NCI-H2107 treated with DMSO at 0.1 percent for 48 hours (cell line): ENCODE results near the gene PTPRK.

Experiments used
- DNase-seq: peaks from one replicate; lab custom pipeline; 2025; ENCODE audit not compliant: unreplicated experiment; lab: John Stamatoyannopoulos, UW

Gene PTPRK

DNA sequence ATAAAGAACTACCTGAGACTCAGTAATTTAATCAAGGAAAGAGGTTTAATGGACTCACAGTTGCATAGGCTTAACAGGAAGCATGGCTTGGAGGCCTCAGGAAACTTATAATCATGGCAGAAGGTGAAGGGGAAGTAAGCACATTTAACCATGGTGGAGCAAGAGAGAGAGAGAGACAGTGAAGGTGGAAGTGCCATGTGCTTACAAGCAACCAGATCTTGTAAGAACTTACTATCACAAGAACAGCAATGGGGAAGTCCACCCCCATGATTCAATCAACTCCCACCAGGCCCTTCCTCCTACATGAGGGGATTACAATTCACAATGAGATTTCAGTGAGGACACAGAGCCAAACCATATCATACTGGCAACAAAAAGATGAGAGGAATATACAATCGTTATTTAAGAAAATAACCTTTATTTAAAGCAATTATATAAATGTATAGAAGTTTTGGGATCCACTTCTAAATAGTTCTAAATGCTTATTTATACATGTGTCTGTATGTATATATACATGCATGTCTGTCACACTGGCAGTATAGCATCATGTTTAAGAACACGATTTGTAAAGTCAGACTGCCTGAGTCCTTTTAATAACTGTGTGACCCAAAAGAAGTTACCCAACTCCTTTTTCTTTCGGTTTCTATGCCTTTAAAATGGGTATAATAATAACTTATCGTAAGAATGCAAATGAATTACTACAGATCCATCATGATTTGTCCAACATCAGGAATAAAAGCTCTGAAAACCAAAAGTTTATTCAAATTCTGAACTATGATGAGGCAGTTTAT lies 363.9 kb downstream of the PTPRK start:
- DNase-seq = no peak

DNA sequence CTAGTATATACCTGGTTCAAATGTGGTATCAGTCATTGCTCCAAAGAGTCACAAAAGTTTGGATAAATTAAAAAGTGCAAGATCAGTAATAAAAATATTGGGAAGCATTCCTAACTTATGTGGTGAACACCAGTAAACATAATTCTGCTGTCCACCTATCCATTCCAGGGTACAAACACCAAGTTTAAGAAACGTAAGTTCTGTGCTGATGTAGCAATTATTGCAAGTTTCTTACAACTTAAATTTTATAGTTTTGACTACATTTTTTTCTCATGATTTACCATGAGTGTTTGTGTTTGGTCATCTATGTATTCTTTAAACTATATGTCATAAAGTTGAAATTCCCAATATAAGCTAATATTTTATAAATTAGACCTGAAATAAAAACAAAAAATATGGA lies 364.6 kb downstream of the PTPRK start:
- DNase-seq = no peak

GRCh38 chr6:128152551-128152950 lies 367.8 kb downstream of the PTPRK start:
- DNase-seq = no peak

- DNase-seq = no peak
These were observed 370.0 kb downstream of the PTPRK start for GRCh38 chr6:128150376-128150775.

DNA sequence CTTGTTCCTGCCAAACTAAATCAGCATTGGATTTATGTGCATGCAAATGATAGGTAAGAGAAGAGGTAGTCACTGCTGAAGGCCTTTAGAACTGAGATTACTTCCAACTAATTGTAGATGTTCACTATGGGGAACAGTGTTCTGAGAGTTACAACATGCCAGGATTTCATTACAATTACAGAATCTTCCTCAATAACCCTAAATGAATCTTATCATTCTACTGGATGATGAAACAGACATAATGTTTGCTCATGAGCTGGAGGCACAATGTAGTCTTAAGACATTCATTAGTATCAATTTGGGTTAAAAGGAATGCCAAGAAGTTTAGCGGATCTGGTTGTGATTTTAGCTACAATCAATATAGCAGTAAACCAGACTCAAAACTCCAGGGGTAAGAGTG lies 370.6 kb downstream of the PTPRK start:
- DNase-seq = no peak

- DNase-seq = no peak
These were observed 376.1 kb downstream of the PTPRK start for GRCh38 chr6:128144320-128144719.

GRCh38 chr6:128141932-128142331 lies 378.5 kb downstream of the PTPRK start:
- DNase-seq = no peak

- DNase-seq = no peak
These were observed 380.9 kb downstream of the PTPRK start for GRCh38 chr6:128139519-128139918.

- no peak for DNase-seq
These were observed 381.7 kb downstream of the PTPRK start for GRCh38 chr6:128138694-128139093.

DNA sequence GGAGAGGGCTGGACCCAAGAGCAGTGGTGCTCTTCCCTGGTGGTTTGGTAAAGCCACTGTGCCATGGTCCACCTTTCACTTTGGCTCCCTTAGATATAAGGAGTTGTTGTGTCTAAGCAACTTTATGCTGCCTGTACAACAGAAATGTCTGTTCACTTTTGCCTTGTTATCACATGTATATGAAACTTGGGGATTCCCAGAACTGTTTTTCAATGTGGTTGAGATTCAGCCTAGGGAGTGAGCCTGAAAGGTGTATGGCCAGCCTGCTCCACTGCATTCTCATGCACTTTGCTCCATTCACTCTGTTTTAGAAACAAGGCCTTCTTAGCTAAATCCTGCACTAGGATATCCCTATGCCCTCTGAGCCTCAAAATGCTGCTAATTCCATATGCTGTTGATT lies 385.1 kb downstream of the PTPRK start:
- DNase-seq = no peak

- DNase-seq = no peak
These were observed 388.8 kb downstream of the PTPRK start for GRCh38 chr6:128131566-128131965.

GRCh38 chr6:128131036-128131435 lies 389.4 kb downstream of the PTPRK start:
- no peak for DNase-seq

DNA sequence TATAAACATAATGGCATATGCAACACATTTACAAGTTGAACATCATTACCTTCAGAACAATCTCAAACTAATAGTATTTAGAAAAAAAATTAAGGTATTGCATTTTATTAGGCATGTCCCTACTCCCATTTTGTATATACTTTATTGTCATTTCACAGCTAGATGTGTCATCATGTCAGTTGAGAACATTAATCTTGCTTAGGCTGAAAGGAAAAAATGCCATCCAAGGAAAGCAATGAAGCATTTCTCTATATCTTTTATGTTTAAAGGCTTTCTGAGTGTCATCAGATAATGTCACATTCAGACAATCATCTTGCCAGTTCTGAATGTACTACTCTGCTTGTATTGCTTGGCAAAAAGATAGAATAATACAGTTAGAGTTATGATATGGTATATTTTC lies 390.7 kb downstream of the PTPRK start:
- no peak for DNase-seq

GRCh38 chr6:128127650-128128049 lies 392.7 kb downstream of the PTPRK start:
- DNase-seq = no peak

- DNase-seq = no peak
These were observed 395.7 kb downstream of the PTPRK start for GRCh38 chr6:128124713-128125112.

DNA sequence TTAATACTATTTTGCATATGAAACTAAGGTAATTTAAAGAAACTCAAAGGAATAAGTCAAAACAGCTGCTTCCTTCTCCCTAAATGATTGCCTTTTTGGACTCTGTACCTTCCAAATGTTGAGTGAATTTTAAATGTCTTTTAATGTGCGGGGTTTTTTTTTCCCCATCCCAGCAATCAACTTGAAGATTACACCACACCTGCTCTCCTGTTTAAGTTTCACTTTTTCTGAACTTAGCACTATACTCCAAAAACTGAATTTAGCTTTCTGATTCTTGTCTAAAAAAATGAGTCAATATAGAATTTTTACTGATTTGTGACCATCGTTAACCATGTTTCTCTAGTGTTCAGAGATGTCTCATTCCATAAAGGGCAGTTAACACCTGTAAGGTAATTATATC lies 398.8 kb downstream of the PTPRK start:
- DNase-seq = no peak

GRCh38 chr6:128121190-128121589 lies 399.2 kb downstream of the PTPRK start:
- no peak for DNase-seq

DNA sequence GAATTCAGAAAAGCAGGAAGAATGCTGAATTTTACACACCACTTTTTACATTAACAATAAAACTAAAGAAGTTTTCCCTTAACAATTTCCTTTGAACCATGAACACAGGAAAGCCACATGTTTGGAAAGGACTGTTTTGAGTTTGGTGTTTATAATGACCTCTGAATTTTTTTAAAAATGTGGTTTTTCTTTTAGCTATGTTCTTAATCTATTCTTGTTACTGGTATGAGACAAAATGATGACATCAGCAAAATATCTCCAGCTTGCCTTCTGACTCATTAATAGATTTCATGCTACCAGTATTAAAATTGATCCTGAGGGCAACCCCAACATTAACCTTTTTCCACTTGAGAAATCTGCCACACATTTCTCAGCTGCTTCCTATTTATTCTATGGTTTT lies 402.0 kb downstream of the PTPRK start:
- DNase-seq = no peak

GRCh38 chr6:128117916-128118315 lies 402.5 kb downstream of the PTPRK start:
- no peak for DNase-seq

- no peak for DNase-seq
These were observed 406.2 kb downstream of the PTPRK start for GRCh38 chr6:128114164-128114563.

- peak; percentile 41 for DNase-seq
These were observed 407.9 kb downstream of the PTPRK start for GRCh38 chr6:128112494-128112893.

- DNase-seq = no peak
These were observed 409.3 kb downstream of the PTPRK start for GRCh38 chr6:128111096-128111495.

DNA sequence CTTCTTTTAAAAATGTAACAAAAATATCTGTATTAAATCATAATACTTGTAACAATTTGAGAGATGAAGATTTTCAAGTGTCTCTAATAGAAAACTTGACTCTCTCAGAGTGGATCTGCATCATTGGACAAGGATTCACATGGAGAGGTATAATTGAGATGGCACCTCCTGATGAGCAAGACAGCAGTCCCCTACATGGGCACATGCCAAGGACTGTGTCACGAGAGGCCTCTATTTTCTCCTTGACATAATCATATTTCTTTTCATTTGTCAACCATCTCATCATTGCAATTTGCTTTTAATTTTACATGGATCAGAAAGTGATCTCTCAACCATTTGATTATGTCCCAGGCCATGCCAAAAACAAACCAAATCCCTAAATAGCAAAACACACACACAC lies 412.7 kb downstream of the PTPRK start:
- DNase-seq = no peak
